Measurements from ENCODE around the gene TWSG1.
A peak's percentile ranks its signal among the peaks of the same experiment; 100 is the strongest.
"Not testable (repeated sequence)": the region's sequence is repeated elsewhere in the genome, so short reads cannot be mapped to it uniquely, and the experiment has no call there.

TWSG1 gene

DNA sequence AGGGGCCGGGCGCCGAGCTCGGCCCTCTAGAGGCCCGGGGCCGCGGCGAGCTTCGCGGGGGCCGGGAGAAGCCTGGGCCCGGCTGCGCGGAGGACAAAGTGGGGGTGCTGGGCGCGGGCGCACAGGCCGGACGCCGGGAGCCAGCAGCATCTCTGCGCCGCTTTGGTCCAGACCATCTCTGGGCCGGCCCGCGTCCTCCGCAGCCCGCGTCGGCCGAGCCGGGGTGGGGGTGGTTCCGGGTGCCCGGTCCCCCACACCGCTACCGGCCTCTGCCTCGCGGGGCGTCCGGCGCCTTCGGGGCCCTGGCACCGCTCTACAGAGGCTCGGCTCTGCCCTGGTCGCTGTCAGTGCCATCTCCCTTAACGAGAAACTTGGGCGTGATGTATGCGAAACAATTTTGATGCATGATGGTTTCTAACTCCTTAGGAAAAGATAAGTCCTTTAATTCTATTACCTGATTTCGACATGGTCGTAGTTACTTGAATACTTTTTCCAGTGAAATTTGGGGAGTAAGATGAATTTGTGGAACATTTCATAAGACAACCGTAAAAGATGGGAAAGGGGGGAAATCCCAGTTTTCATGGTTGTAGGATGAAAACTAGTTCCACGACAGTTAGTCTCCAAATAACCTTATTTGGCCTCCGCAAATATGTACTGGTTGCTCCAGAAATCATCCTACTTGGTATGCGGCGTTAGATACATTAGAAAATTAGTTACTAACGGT, 562 bp downstream of the TWSG1 start:
- peak in 1 of 3 donors; percentile 14 for DNase-seq (ENCODE audit: low read depth in 3 of 3, low spot score in 1 of 3)

DNA sequence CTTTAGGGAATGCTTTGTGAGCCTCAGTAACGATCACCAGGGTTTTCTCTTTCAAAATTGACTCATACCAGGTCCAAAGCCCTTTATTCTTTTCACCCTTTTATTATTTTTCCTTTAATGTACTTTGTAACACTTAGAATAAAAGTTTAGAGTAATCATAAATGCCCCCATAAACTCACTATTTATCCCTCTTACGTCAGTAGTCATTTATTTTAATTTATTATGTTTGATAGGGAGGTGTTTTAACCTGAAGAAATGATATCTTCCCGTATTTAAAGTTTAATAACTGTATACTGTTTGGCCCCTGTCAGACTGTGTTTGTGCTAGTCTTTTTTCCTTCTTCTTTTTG, 1.1 kb downstream of the TWSG1 start:
- no peak for DNase-seq (ENCODE audit: low read depth in 3 of 3, low spot score in 1 of 3)

DNA sequence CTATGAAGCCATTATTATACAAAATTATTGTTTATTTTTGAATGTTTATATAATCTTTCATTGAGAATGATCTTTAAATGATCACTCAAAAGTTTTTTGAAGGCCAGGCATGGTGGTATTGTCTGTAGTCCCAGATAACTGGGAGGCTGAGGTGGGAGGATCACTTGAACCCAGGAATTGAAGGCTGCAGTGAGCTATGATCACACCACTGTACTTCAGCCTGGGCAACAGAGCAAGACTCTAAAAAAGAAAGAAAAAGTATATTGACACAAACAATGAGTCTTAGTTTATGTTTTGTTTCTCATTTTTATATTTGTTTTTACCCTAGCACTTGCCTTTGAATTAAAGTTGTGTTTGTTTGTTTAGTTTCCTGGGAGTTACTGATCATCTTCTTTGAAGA, 2.3 kb downstream of the TWSG1 start:
- DNase-seq (ENCODE audit: low read depth in 3 of 3, low spot score in 1 of 3), result no peak

DNA sequence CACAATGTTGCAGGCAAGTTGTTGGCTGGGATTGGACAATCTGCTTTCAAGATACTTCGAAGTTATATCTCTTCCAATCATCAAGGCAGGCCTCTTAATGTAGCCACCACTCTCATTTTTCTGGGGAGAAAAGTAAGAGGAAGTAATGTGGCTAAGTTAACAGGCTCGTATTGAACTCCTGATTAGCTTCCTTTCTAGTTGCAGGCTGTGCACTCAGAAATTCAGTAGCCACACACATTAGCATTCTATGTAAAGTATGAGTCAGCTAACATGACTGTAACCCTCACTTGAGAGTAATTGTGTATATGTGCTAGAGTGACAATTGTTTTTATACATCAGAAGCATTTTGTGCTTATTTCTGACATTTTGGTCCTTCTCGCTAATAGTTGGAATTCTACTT, 3.3 kb downstream of the TWSG1 start:
- DNase-seq (ENCODE audit: low read depth in 3 of 3, low spot score in 1 of 3), result no peak

DNA sequence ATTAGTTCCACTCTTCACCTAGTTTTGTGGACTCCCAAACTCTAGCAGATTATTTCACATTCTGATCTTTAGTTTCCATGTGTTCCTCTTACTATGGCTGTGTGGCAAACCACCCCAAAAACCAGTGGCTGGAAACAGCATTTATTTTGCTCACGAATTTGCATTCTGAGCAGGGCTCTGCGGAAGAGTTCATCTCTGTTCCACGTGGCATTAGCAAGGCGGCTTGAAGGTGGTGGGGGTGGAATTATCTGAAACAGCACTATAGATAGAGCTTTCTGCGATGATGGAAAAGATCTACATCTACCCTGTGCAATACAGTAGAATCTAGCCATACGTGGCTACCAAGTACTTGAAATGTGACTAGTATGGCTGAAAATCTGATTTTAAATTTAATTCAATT, 5.9 kb downstream of the TWSG1 start:
- DNase-seq (ENCODE audit: low read depth in 3 of 3, low spot score in 1 of 3), result no peak

GRCh38 chr18:9343577-9343976, 9.0 kb downstream of the TWSG1 start:
- DNase-seq (ENCODE audit: low read depth in 3 of 3, low spot score in 1 of 3), result no peak

DNA sequence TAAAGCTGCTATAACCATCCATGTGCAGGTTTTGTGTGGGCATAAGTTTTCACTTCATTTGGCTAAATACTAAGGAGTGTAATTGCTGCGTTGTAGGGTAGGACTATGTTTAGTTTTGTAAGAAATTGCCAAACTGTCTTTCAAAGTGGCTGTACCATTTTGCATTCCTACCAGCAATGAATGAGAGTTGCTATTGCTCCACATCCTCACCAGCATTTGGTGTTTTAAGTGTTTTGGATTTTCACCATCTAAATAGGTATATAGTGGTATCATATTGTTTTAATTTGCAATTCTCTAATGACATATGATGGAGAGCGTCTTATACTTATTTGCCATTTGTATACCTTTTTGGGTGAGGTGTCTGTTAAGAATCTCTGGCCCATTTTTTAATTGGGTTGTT, 12.2 kb downstream of the TWSG1 start:
- no peak for DNase-seq (ENCODE audit: low read depth in 3 of 3, low spot score in 1 of 3)

GRCh38 chr18:9348079-9348671, 13.6 kb downstream of the TWSG1 start:
- no peak for DNase-seq (ENCODE audit: low read depth in 3 of 3, low spot score in 1 of 3)

GRCh38 chr18:9348766-9349165, 14.2 kb downstream of the TWSG1 start:
- no peak for DNase-seq (ENCODE audit: low read depth in 3 of 3, low spot score in 1 of 3)

DNA sequence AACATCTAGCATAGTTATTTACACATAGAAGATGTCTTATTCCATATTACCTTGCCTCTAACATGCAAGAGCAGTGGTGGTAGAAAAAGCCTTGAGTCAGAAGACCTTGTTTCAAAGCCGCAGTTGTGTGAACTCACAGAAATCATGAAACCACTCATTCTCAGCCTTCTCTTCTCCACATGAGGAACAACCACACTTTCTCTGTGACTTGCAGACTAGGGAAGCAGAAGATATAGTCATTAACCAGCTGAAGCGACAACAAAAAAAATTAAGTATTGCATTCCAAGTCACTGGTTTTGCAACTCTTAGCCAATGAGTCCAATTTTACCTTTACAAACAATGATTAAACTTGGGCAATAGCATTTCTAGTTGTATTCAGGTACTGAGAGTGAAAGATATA, 19.0 kb downstream of the TWSG1 start:
- DNase-seq (ENCODE audit: low read depth in 3 of 3, low spot score in 1 of 3), result no peak

GRCh38 chr18:9354256-9354655, 19.7 kb downstream of the TWSG1 start:
- DNase-seq (ENCODE audit: low read depth in 3 of 3, low spot score in 1 of 3), result no peak

DNA sequence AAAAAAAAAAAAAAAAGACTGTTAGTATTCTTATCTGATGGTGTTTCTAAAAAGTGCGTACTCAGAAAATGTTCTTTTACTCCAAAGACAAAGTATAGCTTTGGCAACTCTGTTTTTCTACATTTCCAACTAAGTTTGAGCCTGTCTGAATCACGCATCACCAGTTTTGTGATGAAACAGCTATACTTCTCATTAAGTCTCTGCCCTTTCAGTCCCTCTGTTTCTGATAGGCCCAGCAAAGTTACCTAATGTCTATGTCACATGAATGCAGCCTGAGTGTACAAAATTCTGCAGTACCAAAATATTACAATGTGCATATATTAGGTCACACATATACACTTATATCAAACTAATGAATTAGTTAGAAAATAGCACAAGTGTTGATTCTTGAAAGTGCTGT, 22.4 kb downstream of the TWSG1 start:
- no peak for DNase-seq (ENCODE audit: low read depth in 3 of 3, low spot score in 1 of 3)

DNA sequence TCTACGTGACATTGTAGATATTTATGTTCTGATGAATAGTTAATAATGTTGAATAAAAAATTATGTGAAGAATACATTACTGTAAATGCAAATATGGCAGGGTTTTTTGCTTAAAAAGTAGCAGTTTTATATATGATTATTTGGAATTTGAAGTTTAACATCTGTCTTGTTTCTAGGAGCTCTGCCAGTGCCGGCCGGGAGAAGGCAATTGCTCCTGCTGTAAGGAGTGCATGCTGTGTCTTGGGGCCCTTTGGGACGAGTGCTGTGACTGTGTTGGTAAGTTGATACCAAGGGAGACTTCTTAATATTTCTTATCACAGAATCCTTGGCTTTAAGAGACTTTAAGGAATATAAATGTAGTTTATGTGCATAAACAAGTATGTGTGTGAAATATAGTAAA, 25.2 kb downstream of the TWSG1 start:
- no peak for DNase-seq (ENCODE audit: low read depth in 3 of 3, low spot score in 1 of 3)

- no peak for DNase-seq (ENCODE audit: low read depth in 3 of 3, low spot score in 1 of 3)
These were observed 26.6 kb downstream of the TWSG1 start for GRCh38 chr18:9361191-9361590.

DNA sequence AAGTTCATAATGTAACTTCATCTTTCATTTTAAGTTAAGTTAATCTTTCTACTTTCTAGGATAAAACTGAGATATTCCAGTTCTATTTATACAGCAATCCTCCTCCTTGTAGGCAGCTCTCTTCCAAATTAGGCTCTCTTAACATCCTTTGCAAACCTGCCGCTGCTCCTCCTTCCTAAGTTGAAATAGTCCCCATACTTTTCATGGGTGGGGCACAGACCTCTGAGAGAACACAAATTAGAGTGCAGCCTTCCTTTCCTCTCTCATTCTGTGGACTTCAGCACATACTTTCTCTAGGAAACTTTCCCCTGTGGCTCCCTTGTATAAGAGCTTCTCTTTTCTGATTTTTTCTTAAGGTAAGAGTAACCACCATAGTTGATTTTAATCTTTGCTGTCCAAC, 28.3 kb downstream of the TWSG1 start:
- no peak for DNase-seq (ENCODE audit: low read depth in 3 of 3, low spot score in 1 of 3)

DNA sequence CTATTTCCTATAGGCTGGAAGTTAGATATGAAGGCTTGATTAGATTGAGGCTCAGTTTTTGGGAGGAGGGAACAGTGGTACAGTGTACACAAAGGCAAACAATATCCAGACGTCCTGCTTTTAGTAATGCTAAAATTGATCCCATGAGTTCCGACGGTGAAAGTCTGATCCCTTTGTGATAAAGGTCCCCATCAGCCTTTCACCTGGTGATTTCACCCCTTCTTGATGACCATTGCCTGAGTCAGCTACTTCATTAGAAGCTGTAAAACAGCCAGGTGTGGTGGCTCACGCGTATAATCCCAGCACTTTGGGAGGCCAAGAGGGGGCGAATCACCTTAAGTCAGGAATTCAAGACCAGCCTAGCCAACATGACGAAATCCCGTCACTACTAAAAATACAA, 29.7 kb downstream of the TWSG1 start:
- no peak for DNase-seq (ENCODE audit: low read depth in 3 of 3, low spot score in 1 of 3)

DNA sequence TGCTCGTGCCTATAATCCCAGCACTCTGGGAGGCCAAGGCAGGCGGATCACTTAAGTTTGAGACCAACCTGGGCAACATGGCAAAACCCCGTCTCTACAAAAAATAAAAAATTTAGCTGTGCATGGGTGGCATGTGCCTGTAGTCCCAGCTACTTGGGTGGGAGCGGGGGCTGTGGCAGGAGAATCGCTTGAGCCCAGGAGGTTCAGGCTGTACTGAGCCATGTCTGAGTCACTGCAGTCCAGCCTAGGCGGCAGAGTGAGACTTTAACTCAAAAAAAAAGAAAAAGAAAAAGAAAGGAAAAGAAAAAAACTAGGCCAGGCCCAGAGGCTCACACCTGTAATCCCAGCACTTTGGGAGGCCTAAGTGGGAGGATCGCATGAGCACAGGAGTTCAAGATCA, 30.8 kb downstream of the TWSG1 start:
- DNase-seq (ENCODE audit: low read depth in 3 of 3, low spot score in 1 of 3), result no peak

DNA sequence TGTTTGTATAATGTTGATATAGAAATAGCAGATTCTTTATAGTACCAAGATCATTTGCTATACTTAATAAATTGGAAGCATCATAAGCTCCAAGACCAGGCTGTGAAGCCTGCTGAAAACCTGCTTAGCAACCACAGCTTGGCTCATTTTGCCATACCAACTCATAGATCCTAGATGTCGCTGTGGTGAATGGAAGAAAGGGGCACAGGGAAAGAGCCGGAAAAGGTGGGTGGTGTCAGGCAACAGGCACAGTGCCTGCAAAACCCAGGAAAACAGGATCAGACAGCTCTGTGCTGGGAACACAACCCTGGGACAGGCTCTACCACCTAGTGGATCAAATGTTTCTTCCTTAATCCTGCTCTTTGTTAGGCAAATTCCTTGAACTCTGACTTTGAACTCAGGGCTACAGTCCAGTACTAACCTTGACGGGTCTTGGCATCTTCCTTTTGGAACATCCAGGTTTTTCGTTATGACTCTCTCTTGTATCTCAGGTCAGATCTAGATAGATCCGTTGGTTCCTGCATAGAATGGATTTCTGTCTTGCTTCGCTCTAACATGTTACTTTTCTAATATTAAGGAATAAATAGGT, 31.6 kb downstream of the TWSG1 start:
- no peak for DNase-seq (ENCODE audit: low read depth in 3 of 3, low spot score in 1 of 3)

DNA sequence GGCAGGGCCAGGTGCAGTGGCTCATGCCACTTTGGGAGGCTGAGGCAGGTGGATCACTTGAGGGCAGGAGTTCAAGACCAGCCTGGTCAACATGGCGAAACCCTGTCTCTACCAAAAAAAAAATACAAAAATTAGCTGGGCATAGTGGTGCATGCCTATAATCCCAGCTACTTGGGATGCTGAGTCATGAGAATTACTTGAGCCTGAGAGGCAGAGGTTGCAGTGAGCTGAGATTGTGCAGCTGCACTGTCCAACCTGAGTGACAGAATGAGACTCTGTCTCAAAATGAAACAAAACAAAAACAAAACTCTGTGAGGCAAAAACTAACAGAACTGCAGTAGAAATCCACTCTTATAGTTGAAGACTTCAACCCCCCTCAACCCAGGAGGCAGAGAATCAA, 38.7 kb downstream of the TWSG1 start:
- DNase-seq (ENCODE audit: low read depth in 3 of 3, low spot score in 1 of 3), result not testable (repeated sequence)

- no peak for DNase-seq (ENCODE audit: low read depth in 3 of 3, low spot score in 1 of 3)
These were observed 44.5 kb downstream of the TWSG1 start for GRCh38 chr18:9379118-9379517.

GRCh38 chr18:9380101-9380500, 45.5 kb downstream of the TWSG1 start:
- no peak for DNase-seq (ENCODE audit: low read depth in 3 of 3, low spot score in 1 of 3)

DNA sequence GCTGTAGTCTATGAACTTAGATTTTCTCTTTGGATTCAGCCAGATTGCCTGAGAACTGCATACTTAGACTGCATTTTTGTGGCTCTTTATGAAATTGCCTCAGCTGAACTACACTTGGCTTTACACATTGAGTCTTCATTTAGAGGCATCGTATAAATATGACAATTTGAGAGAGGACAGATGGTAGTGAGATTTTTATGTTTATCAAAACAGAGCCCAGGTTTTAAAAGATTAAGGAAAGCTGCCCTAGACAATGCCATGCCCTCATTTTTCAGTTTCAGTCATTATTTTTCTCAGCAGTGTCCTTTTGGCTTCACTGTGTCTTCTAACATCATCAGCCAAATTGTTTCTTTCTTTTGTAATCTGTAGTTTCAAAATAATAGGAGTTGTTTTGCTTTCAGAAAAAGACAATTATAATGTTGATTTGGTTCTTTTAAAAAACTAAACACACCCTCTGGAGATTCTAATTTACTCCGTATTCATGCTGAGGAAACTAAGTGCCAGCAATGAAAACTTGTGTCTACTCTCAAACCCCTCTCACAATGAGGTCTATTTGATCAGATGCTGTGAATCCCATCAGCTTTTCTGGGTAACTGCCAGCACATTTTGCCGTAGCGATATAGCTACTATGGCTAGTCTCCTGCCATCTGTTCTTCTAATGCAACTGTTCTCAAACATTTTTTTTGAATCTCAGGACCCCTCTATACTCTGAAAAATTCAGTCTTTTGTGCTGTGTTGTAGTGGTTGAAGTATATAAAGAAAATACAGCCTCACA, 46.2 kb downstream of the TWSG1 start:
- no peak for DNase-seq (ENCODE audit: low read depth in 3 of 3, low spot score in 1 of 3)

Data from stimulated activated CD4-positive, alpha-beta T cell treated with anti-CD3 and anti-CD28 coated beads, TNF-alpha, amount 100 ng/mL, for 1 hour (primary cell).